HL-60 (cell line): Measurements from ENCODE around the gene PARVB.

Experiments used
- DNase-seq, 2 experiments: peaks; one replicate each; pipeline ENCODE4 v3.0.0-alpha.2; 2010 to 2020; ENCODE audit warnings: low read depth in 1 of 2, low spot score in 1 of 2
- H3K27ac ChIP-seq: fragments of 250-450 bp; sonication (Bioruptor Pico); replicated peaks from 2 replicates; pipeline ENCODE4 v1.5.1; 2020; ENCODE audit warnings: mild to moderate bottlenecking, moderate library complexity
- H3K27me3 ChIP-seq: fragments of 250-450 bp; sonication (Bioruptor Pico); 2 replicates; pipeline ENCODE4 v1.5.1; 2021; ENCODE audit warnings: mild to moderate bottlenecking, moderate library complexity; ENCODE audit not compliant: insufficient read depth, poor library complexity, severe bottlenecking
- H3K4me3 ChIP-seq: replicated peaks from 2 replicates; pipeline ENCODE4 v1.5.1; 2011; ENCODE audit warnings: mild to moderate bottlenecking, control low read depth, low read length; ENCODE audit not compliant: insufficient read depth
- CTCF ChIP-seq: IDR thresholded peaks from one replicate; pipeline ENCODE4 v1.5.1; 2011; ENCODE audit warnings: low read length, control low read depth, inconsistent platforms; ENCODE audit not compliant: insufficient read depth
- GABPA ChIP-seq: IDR thresholded peaks from 2 replicates; pipeline ENCODE4 v1.6.1; 2012; ENCODE audit warnings: low read depth
- POLR2AphosphoS5 ChIP-seq: IDR thresholded peaks from 2 replicates; pipeline ENCODE4 v1.6.1; 2012; ENCODE audit warnings: low read depth
- REST ChIP-seq: IDR thresholded peaks from 2 replicates; pipeline ENCODE4 v1.6.1; 2012; ENCODE audit warnings: low read depth; ENCODE audit not compliant: insufficient replicate concordance
- SPI1 ChIP-seq: IDR thresholded peaks from 2 replicates; pipeline ENCODE4 v1.6.1; 2012; ENCODE audit warnings: low read depth, mild to moderate bottlenecking, borderline replicate concordance

The PARVB gene

GRCh38 chr22:44185237-44186120, 161.4 kb downstream of the PARVB start:
- H3K27me3 ChIP-seq, result no peaks in the 10 kb centered on the region
- H3K4me3 ChIP-seq, result no peak overlapping the region
- DNase-seq, result no peak
- no peak overlapping the region for H3K27ac ChIP-seq
- TF ChIP-seq POLR2AphosphoS5 (no peak), SPI1 (no peak), GABPA (no peak), CTCF (no peak), REST (no peak)

GRCh38 chr22:44186121-44186510, 162.0 kb downstream of the PARVB start:
- Histone ChIP-seq H3K27me3 (no peaks in the 10 kb centered on the region), H3K4me3 (no peak overlapping the region), H3K27ac (no peak overlapping the region)
- DNase-seq, result no peak
- TF ChIP-seq POLR2AphosphoS5 (no peak; the same call in none of the 2 replicates), REST (no peak), SPI1 (no peak), GABPA (no peak), CTCF (no peak)

- no peak overlapping the region for H3K4me3 ChIP-seq
- DNase-seq, result no peak
- TF ChIP-seq SPI1, result no peak
- TF ChIP-seq CTCF, result no peak
- H3K27ac ChIP-seq, result no peak overlapping the region
- no peaks in the 10 kb centered on the region for H3K27me3 ChIP-seq
These were observed 162.6 kb downstream of the PARVB start for GRCh38 chr22:44186737-44187136.
